Posterior cingulate gyrus (tissue), 11 donors: ENCODE data around the gene TMEM154.
"Not testable (repeated sequence)": the region's sequence is repeated elsewhere in the genome, so short reads cannot be mapped to it uniquely, and the experiment has no call there.

ENCODE experiments used
- DNase-seq, 10 donors: peaks; one replicate each; pipeline versions ENCODE4 v3.0.0 to v3.0.0-alpha.2; 2020 to 2021; ENCODE audit warnings: mixed read lengths in 3 of 10
- intact Hi-C: fragments of 100-400 bp; cut with DNase I; formaldehyde crosslinking; loops from one replicate; pipeline ENCODE4 v1.15.1; 2023

Gene TMEM154

GRCh38 chr4:152672206-152673092 is 7.3 kb downstream of the TMEM154 start:
- no peak for DNase-seq
- intact Hi-C loops: no loop called here

GRCh38 chr4:152668338-152668964 is 11.3 kb downstream of the TMEM154 start:
- DNase-seq: no peak
- intact Hi-C loops: no loop called here

GRCh38 chr4:152667781-152668180 is 12.0 kb downstream of the TMEM154 start:
- DNase-seq: no peak
- intact Hi-C loops: no loop called here

- intact Hi-C loops: no loop called here
Measured at GRCh38 chr4:152666946-152667345, 12.9 kb downstream of the TMEM154 start.

GRCh38 chr4:152665691-152666395 is 14.0 kb downstream of the TMEM154 start:
- no peak for DNase-seq
- intact Hi-C loops: no loop called here

More at GRCh38 chr4:152666946-152667345, 12.9 kb downstream of the TMEM154 start:
- DNase-seq: no peak

GRCh38 chr4:152664067-152664378 is 15.8 kb downstream of the TMEM154 start:
- DNase-seq, intact Hi-C loops: not testable (repeated sequence)

- DNase-seq: no peak
- intact Hi-C loops: no loop called here
Measured at GRCh38 chr4:152663203-152664066, 16.4 kb downstream of the TMEM154 start.

- no peak for DNase-seq
- intact Hi-C loops: no loop called here
Measured at GRCh38 chr4:152661649-152662048, 18.1 kb downstream of the TMEM154 start.

- intact Hi-C loops: no loop called here
- DNase-seq: no peak
Measured at GRCh38 chr4:152660526-152660925, 19.3 kb downstream of the TMEM154 start.

GRCh38 chr4:152659806-152660205 is 20.0 kb downstream of the TMEM154 start:
- intact Hi-C loops: no loop called here
- no peak for DNase-seq

GRCh38 chr4:152657657-152658056 is 22.1 kb downstream of the TMEM154 start:
- intact Hi-C loops: no loop called here
- DNase-seq: no peak

- intact Hi-C loops: no loop called here
- no peak for DNase-seq
Measured at GRCh38 chr4:152655272-152656129, 24.3 kb downstream of the TMEM154 start.

GRCh38 chr4:152652102-152652501 is 27.7 kb downstream of the TMEM154 start:
- intact Hi-C loops: no loop called here
- DNase-seq: no peak

- DNase-seq: no peak
- intact Hi-C loops: no loop called here
Measured at GRCh38 chr4:152651473-152652060, 28.2 kb downstream of the TMEM154 start.

GRCh38 chr4:152646221-152646620 is 33.6 kb downstream of the TMEM154 start:
- intact Hi-C loops: loop anchor here (10.0 kb wide), 1 partner anchor 89 kb away; no protein-coding TSS in a partner anchor
- no peak for DNase-seq

GRCh38 chr4:152644130-152644529 is 35.7 kb downstream of the TMEM154 start:
- intact Hi-C loops: loop anchor here (10.0 kb wide), 1 partner anchor 91 kb away; no protein-coding TSS in a partner anchor

GRCh38 chr4:152643153-152644035 is 36.4 kb downstream of the TMEM154 start:
- DNase-seq: no peak
- intact Hi-C loops: loop anchor here (10.0 kb wide), 1 partner anchor 91 kb away; no protein-coding TSS in a partner anchor

More at GRCh38 chr4:152644130-152644529, 35.7 kb downstream of the TMEM154 start:
- DNase-seq: peak in 1 of 10 donors; percentile 71
